Aorta (tissue), 5 donors: Measurements from ENCODE around the gene TSC22D4. TPM values are rescaled to one million over a fixed set of nuclear protein-coding genes. Genes with fewer than 3 reads are reported as not detected.

Experiments used
- ATAC-seq: fragments of 200-7000 bp; cut with Tn5 transposase; one replicate; pipeline ENCODE4 v1.9.1; 2022; ENCODE audit warnings: moderate library complexity; ENCODE audit not compliant: low FRiP score
- DNase-seq, 2 donors: peaks; one replicate each; pipeline ENCODE4 v3.0.0-alpha.2; 2020
- H3K27ac ChIP-seq, 2 donors: one replicate each; pipeline ENCODE4 v1.5.1; 2013; ENCODE audit warnings: low read length in 2 of 2, mild to moderate bottlenecking in 2 of 2, moderate library complexity in 2 of 2, control low read depth in 1 of 2, inconsistent platforms in 1 of 2, low read depth in 1 of 2
- H3K27me3 ChIP-seq, 2 donors: one replicate each; pipeline ENCODE4 v1.6.1; 2013; ENCODE audit warnings: control low read depth in 1 of 2, low read length in 1 of 2, mild to moderate bottlenecking in 1 of 2, moderate library complexity in 1 of 2; ENCODE audit not compliant: insufficient read depth in 2 of 2, control insufficient read depth in 1 of 2
- H3K36me3 ChIP-seq, 2 donors: one replicate each; pipeline ENCODE4 v1.6.1; 2013; ENCODE audit warnings: control low read depth in 1 of 2, low read length in 1 of 2, mild to moderate bottlenecking in 1 of 2; ENCODE audit not compliant: insufficient read depth in 2 of 2, control insufficient read depth in 1 of 2
- H3K4me1 ChIP-seq, 2 donors: one replicate each; pipeline ENCODE4 v1.6.1; 2013; ENCODE audit warnings: low read length in 2 of 2, control low read depth in 1 of 2, mild to moderate bottlenecking in 1 of 2, moderate library complexity in 1 of 2; ENCODE audit not compliant: insufficient read depth in 2 of 2, control insufficient read depth in 1 of 2
- H3K4me3 ChIP-seq, 2 donors: one replicate each; pipeline ENCODE4 v1.5.1; 2013; ENCODE audit warnings: low read length in 2 of 2, control low read depth in 1 of 2, mild to moderate bottlenecking in 1 of 2
- H3K9me3 ChIP-seq: one replicate; pipeline ENCODE4 v1.6.1; 2013; ENCODE audit warnings: mild to moderate bottlenecking, low read length; ENCODE audit not compliant: control insufficient read depth
- WGBS, 2 donors: extraction: QIAGEN DNeasy Blood & Tissue Kit; methylation state at CpG; one replicate each; pipeline ENCODE4 v1.1.7; 2013; 5-methylcytosine and 5-hydroxymethylcytosine counted together
- intact Hi-C, 2 donors: fragments of 100-400 bp; cut with DNase I; formaldehyde crosslinking; loops; one replicate each; pipeline versions ENCODE4 v1.14.2 to v1.15.0; 2022
- polyA plus RNA-seq, 2 donors: library from polyadenylated mRNA; stranded (reverse); fragments of 200-250 nt; gene quantifications; one replicate each; pipeline ENCODE4 v1.2.3, GENCODE V29; 2013
- total RNA-seq, 2 donors: library from RNA; stranded (reverse); fragmentation: NEBNext Ultra II Directional; extraction: Animal tissue kit (Norgen Biotek cat#: 25700); gene quantifications; one replicate each; pipeline ENCODE4 v1.2.1, GENCODE V29; 2021
- donor health status: healthy with polysubstance abuse.
- donor health status: Bipolar disorder and iron deficiency.
- donor health status: DM: no; HTN: no; CAD: no.
- donor health status: DM: no; HTN: no; CAD: no.
- donor health status: DM: yes; HTN: yes; CAD: no.

The TSC22D4 gene
- total and polyA plus RNA-seq, 4 donors = 18.8 to 46.5 (median 33.3) TPM

- no peak overlapping the region for H3K27ac ChIP-seq
- intact Hi-C loops = no loop called here
- no peaks in the 10 kb centered on the region for H3K27me3 ChIP-seq
- H3K4me1 ChIP-seq = no peaks in the 10 kb centered on the region
- H3K36me3 ChIP-seq = no peaks in the 10 kb centered on the region
- H3K4me3 ChIP-seq = no peak overlapping the region
- 23 to 28% methylated on average over 1 of the region's 1 CpG for WGBS, 2 donors
- no peaks in the 10 kb centered on the region for H3K9me3 ChIP-seq
- ATAC-seq (no peak), DNase-seq (no peak)
These were observed 59.3 kb downstream of the TSC22D4 start for GRCh38 chr7:100419660-100420226.

GRCh38 chr7:100418930-100419659 lies 59.9 kb downstream of the TSC22D4 start:
- no peaks in the 10 kb centered on the region for H3K4me1 ChIP-seq
- H3K36me3 ChIP-seq = no peaks in the 10 kb centered on the region
- no peaks in the 10 kb centered on the region for H3K9me3 ChIP-seq
- intact Hi-C loops = no loop called here
- WGBS, 2 donors = 73 to 80% methylated on average over 1 of the region's 1 CpG
- H3K27me3 ChIP-seq = no peaks in the 10 kb centered on the region
- no peak overlapping the region for H3K4me3 ChIP-seq
- no peak overlapping the region for H3K27ac ChIP-seq
- ATAC-seq (no peak), DNase-seq (no peak)

Other genes starting within 250 kb of the TSC22D4 start
- gene SPDYE3, start 171.5 kb downstream of the TSC22D4 start, total RNA-seq = not detected
- not detected for gene SPDYE3, start 171.5 kb downstream of the TSC22D4 start, polyA plus RNA-seq
- gene PILRB, start 121.1 kb downstream of the TSC22D4 start, total RNA-seq = 10 to 100 TPM; 30.7 to 51.2 TPM
- 100 to 1,000 TPM in 1 of 2 donors, 10 to 100 TPM in 1; 13.9 to 186 TPM for gene PILRB, start 121.1 kb downstream of the TSC22D4 start, polyA plus RNA-seq
- gene PILRA, start 105.7 kb downstream of the TSC22D4 start, total RNA-seq = 10 to 100 TPM; 11.2 to 21.5 TPM
- 10 to 100 TPM in 1 of 2 donors, 1 to 10 TPM in 1; 5.8 to 10.6 TPM for gene PILRA, start 105.7 kb downstream of the TSC22D4 start, polyA plus RNA-seq
- 1 to 10 TPM; 2.2 to 4.4 TPM for gene ZCWPW1, start 50.5 kb downstream of the TSC22D4 start, total RNA-seq
- 10 to 100 TPM in 1 of 2 donors, 1 to 10 TPM in 1; 4.0 to 18.7 TPM for gene ZCWPW1, start 50.5 kb downstream of the TSC22D4 start, polyA plus RNA-seq
- 10 to 100 TPM; 26.3 to 31.8 TPM for gene MEPCE, start 49.4 kb downstream of the TSC22D4 start, total RNA-seq
- 10 to 100 TPM; 13.0 to 27.2 TPM for gene MEPCE, start 49.4 kb downstream of the TSC22D4 start, polyA plus RNA-seq
- gene PPP1R35, start 42.7 kb downstream of the TSC22D4 start, total RNA-seq = 10 to 100 TPM; 24.7 to 29.7 TPM
- 10 to 100 TPM; 16.0 to 69.5 TPM for gene PPP1R35, start 42.7 kb downstream of the TSC22D4 start, polyA plus RNA-seq
- 1 to 10 TPM; 1.0 to 2.0 TPM for gene SPACDR, start 15.0 kb downstream of the TSC22D4 start, total RNA-seq
- under 1 TPM in 1 of 2 donors, not detected in 1; 0.31 TPM for gene SPACDR, start 15.0 kb downstream of the TSC22D4 start, polyA plus RNA-seq
- gene NYAP1, start 4.7 kb upstream of the TSC22D4 start, total RNA-seq = 1 to 10 TPM in 1 of 2 donors, under 1 TPM in 1; 0.75 to 1.3 TPM
- gene NYAP1, start 4.7 kb upstream of the TSC22D4 start, polyA plus RNA-seq = under 1 TPM; 0.18 to 0.25 TPM
- gene AGFG2, start 60.0 kb upstream of the TSC22D4 start, total RNA-seq = 10 to 100 TPM; 28.4 to 29.2 TPM
- gene AGFG2, start 60.0 kb upstream of the TSC22D4 start, polyA plus RNA-seq = 10 to 100 TPM in 1 of 2 donors, 1 to 10 TPM in 1; 6.4 to 14.6 TPM
- 1 to 10 TPM; 2.1 to 7.5 TPM for gene SAP25, start 94.7 kb upstream of the TSC22D4 start, total RNA-seq
- gene SAP25, start 94.7 kb upstream of the TSC22D4 start, polyA plus RNA-seq = 1 to 10 TPM in 1 of 2 donors, under 1 TPM in 1; 0.75 to 9.9 TPM
- gene LRCH4, start 106.9 kb upstream of the TSC22D4 start, total RNA-seq = 10 to 100 TPM; 39.1 to 56.0 TPM
- gene LRCH4, start 106.9 kb upstream of the TSC22D4 start, polyA plus RNA-seq = 10 to 100 TPM; 26.3 to 68.2 TPM
- gene FBXO24, start 107.1 kb upstream of the TSC22D4 start, total RNA-seq = under 1 TPM in 1 of 2 donors, not detected in 1; 0.81 TPM
- gene FBXO24, start 107.1 kb upstream of the TSC22D4 start, polyA plus RNA-seq = 1 to 10 TPM in 1 of 2 donors, not detected in 1; 1.2 TPM
- gene PCOLCE, start 123.1 kb upstream of the TSC22D4 start, total RNA-seq = 100 to 1,000 TPM in 1 of 2 donors, 10 to 100 TPM in 1; 75.1 to 277 TPM
- gene PCOLCE, start 123.1 kb upstream of the TSC22D4 start, polyA plus RNA-seq = 100 to 1,000 TPM in 1 of 2 donors, 10 to 100 TPM in 1; 34.3 to 341 TPM
- 10 to 100 TPM; 15.1 to 19.1 TPM for gene MOSPD3, start 133.3 kb upstream of the TSC22D4 start, total RNA-seq
- gene MOSPD3, start 133.3 kb upstream of the TSC22D4 start, polyA plus RNA-seq = 10 to 100 TPM; 14.0 to 33.0 TPM
- gene TFR2, start 162.3 kb upstream of the TSC22D4 start, total RNA-seq = 1 to 10 TPM in 1 of 2 donors, under 1 TPM in 1; 0.45 to 2.1 TPM
- gene TFR2, start 162.3 kb upstream of the TSC22D4 start, polyA plus RNA-seq = not detected
- not detected for gene ACTL6B, start 177.2 kb upstream of the TSC22D4 start, total RNA-seq
- gene ACTL6B, start 177.2 kb upstream of the TSC22D4 start, polyA plus RNA-seq = not detected
- 100 to 1,000 TPM; 185 to 204 TPM for gene GNB2, start 194.5 kb upstream of the TSC22D4 start, total RNA-seq
- gene GNB2, start 194.5 kb upstream of the TSC22D4 start, polyA plus RNA-seq = 100 to 1,000 TPM; 107 to 227 TPM
- gene GIGYF1, start 215.0 kb upstream of the TSC22D4 start, total RNA-seq = 10 to 100 TPM; 36.0 to 48.1 TPM
- gene GIGYF1, start 215.0 kb upstream of the TSC22D4 start, polyA plus RNA-seq = 10 to 100 TPM in 1 of 2 donors, 1 to 10 TPM in 1; 6.6 to 51.6 TPM
- 10 to 100 TPM; 16.4 to 17.9 TPM for gene POP7, start 226.9 kb upstream of the TSC22D4 start, total RNA-seq
- gene POP7, start 226.9 kb upstream of the TSC22D4 start, polyA plus RNA-seq = 10 to 100 TPM; 29.6 to 31.8 TPM
- gene EPO, start 241.3 kb upstream of the TSC22D4 start, total RNA-seq = not detected
- under 1 TPM in 1 of 2 donors, not detected in 1; 0.26 TPM for gene EPO, start 241.3 kb upstream of the TSC22D4 start, polyA plus RNA-seq